ENCODE data around the gene RPF1.
"Not testable (repeated sequence)": the region's sequence is repeated elsewhere in the genome, so short reads cannot be mapped to it uniquely, and the experiment has no call there.

The RPF1 gene

DNA sequence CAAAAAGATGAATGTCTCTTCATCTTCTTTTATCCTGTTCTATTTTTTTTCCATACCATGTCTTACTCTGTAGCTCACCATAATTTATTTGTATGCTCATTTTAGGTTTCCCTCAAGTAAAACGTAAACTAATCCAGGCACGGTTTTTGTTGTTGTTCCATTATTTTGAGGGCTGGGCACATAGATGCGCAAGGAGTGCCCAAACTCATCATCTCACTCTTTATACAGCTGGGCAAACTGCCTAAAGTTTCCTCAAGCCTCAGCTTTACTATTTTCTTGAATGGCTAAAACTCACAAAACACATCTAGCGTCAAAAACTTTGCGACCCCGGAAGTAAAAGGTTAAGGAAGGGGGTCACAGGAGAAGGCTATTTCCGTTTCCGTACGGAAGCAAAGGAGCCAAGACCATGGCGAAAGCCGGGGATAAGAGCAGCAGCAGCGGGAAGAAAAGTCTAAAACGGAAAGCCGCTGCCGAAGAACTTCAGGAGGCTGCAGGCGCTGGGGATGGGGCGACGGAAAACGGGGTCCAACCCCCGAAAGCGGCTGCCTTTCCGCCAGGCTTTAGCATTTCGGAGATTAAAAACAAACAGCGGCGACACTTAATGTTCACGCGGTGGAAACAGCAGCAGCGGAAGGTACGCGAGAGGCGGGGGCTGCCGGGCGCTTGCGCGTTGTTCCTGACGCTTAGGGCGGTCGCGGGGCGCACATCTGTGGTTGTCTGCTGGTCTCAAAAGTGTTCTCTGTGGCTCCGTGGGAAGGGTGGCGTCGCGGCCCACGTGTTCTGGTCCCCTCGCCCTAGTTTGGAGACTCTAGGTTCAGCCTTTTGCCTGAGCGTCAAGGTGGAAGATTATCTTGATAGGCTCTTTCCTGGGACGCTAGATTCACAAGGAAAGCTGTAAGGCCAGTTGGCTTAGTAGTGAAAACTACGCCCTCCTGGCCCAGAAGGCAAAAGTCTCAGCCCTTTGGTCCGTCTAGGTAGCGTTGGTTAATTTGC, at the start of gene RPF1:
RPF1 (plus strand) TSS at position 391 of the 993 bp plus-strand sequence; CDS start at position 407, 16 bp downstream.
- DNase-seq: peak; percentile 60 to 62

GRCh38 chr1:84430546-84430945, 48.5 kb upstream of the RPF1 start:
- DNase-seq: no peak

GRCh38 chr1:84433258-84434080, 45.6 kb upstream of the RPF1 start:
- DNase-seq: peak in 1 of 2 donors; percentile 35

- DNase-seq: no peak
Measured at GRCh38 chr1:84434081-84434769, 44.8 kb upstream of the RPF1 start.

DNA sequence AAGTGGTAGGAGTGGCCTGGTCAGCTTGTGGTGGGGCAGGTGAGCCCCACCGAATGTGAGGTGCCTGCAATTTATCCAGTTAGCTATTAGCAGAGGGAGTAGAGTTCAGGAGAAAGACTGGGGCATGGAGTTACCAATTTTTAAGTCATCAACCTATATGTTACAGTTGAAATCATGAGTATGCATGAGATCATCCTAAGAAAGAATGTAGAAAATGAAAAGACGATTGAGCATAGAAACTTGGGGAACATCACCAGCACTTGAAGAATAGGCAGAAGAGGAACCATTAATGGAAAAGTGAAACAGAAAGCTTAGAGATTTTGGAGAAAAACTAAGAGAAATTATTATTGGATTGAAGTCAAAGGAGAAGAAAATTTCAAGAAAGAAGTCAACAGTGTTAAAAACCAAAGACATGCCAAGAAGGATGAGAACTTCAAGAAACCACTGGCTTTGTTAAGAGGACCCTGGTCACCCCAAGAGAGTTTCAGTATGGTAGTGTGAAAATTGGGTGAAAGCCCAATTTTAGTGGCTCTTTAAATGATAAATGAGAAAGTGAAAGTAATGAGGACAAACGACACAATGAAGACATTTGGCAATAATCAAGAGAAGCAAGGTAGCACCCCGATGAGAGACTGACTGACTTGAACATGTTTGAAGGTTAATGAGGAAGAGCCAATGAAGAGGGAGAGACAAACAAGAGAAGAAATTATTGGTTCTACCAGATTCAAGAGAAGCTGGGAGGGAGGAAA, 44.1 kb upstream of the RPF1 start:
- DNase-seq: no peak

GRCh38 chr1:84436876-84437655, 42.0 kb upstream of the RPF1 start:
- no peak for DNase-seq

GRCh38 chr1:84442256-84442655, 36.8 kb upstream of the RPF1 start:
- no peak for DNase-seq

DNA sequence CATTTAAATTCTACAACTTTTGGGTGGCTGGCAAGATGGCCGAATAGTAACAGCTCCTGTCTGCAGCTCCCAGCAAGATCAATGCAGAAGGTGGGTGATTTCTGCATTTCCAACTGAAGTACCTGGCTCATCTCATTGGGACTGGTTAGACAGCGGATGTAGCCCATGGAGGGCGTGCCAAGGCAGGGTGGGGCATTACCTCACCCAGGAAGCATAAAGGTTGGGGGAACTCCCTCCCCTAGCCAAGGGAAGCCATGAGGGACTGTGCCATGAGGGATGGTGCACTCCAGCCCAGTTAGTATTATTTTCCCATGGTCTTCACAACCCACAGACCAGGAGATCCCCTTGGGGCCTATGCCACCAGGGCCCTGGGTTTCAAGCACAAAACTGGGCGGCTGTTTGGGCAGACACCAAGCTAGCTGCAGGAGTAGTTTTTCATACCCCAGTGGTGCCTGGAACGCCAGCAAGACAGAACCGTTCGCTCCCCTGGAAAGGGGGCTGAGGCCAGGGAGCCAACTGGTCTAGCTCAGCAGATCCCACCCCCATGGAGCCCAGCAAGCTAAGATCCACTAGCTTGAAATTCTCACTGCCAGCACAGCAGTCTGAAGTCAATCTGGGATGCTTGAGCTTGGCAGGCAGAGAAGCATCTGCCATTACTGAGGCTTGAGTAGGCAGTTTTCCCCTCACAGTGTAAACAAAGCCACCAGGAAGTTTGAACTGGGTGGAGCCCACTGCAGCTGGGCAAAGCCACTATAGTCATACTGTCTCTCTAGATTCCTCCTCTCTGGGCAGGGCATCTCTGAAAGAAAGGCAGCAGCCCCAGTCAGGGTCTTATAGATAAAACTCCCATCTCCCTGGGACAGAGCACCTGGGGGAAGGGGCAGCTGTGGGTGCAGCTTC, 36.1 kb upstream of the RPF1 start:
- DNase-seq: peak in 1 of 2 donors; percentile 9

- not testable (repeated sequence) for DNase-seq
Measured at GRCh38 chr1:84448704-84449103, 30.4 kb upstream of the RPF1 start.

GRCh38 chr1:84450910-84451309, 28.2 kb upstream of the RPF1 start:
- DNase-seq: no peak

DNA sequence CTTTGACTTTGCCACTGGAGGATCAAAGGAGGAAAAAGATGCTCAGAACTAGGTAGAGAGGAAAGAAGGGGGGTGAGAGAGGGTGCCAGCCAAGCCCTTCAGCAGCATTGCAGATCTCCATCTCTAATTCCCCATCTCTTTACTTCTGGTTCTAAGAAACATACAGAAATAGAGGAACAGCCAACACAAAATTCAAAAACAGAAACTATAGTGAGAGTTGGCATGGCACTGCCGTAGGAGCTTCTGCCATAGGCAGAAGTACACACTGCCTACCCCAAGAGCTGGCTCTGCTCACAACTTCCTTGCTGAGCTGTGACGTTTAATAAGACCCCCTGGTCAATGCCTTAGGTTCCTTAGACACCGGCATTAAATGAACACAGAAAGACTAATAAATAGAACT, 26.6 kb upstream of the RPF1 start:
- DNase-seq: no peak

- no peak for DNase-seq
Measured at GRCh38 chr1:84462118-84462517, 16.9 kb upstream of the RPF1 start.

- DNase-seq: no peak
Measured at GRCh38 chr1:84467298-84467697, 11.8 kb upstream of the RPF1 start.

GRCh38 chr1:84476225-84476624, 2.8 kb upstream of the RPF1 start:
- no peak for DNase-seq

DNA sequence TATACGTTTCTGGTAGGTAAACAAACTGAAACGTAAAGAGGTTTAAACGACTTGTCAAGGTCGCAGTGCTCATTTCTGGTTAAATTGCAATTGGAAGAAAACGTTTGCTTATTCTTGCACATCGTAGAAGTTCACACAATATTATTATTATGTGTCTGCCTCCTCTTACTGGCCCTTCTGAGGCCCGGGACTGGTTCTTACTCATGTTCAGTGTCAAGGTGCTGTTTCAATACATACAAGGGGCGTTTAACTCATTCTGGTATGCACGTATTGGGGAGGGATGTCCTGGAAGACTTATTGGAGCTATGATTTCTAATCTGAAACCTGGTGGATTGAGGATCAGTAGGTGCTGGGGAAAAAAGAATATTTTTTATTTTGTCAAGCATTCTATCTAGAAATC, 932 bp downstream of the RPF1 start:
- DNase-seq: peak in 1 of 2 donors; percentile 7

- no peak for DNase-seq
Measured at GRCh38 chr1:84480650-84481049, 1.6 kb downstream of the RPF1 start.

- DNase-seq: no peak
Measured at GRCh38 chr1:84481317-84481716, 2.3 kb downstream of the RPF1 start.

DNA sequence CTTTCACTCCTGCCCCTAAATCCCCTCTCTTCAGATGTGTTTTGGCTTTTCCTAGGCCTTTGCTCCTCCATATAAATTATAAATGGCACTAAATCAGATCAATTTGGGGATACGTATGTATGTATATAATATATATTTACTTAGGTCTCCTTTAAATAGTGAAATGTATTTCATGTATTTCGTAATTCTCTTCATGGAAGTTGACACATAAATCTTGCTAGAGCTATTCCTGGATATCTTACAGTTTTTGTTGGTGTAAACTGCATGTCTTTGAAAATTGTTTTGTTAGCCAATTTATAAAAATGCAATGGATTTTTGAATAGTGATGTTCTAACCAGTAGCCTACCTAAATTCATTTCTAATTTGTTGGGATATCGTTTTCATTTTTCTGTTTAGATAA, 9.0 kb downstream of the RPF1 start:
- DNase-seq: no peak

DNA sequence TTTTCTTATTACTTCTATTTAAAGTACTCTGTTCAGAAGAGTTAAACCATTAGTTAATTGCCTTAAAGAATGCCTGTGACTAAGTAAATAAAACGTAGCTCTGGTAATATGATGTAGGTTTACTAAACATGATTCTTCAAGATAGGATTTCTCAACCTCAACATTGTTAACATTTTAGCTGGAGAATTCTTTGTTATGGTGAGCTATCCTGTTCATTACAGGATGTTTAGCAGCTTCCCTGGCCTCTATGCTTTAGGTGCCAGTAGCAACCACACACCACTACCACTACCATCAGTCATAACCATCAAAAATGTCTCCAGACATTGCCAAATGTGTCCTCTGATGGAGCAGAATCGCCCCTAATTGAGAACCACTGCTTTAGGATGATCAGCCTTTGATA, 10.7 kb downstream of the RPF1 start:
- no peak for DNase-seq

DNA sequence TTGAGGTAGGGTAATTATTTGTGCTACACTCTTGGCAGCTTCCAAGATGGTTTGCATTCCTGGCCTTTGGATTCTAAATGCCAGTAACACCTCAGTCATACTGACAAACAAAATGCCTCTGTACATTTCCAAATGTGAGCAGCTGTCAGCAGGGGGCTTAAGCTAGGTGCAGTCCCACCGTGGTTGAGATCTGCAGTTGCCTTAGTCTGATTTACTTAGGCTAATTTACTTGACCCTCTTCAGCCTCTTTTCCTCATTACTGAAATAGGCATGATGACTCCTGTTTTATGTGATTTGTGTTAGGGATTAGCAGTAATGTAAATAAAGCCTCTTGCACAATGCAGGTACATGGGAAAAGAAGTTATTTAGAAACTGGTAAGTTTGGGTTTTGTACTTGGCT, 13.7 kb downstream of the RPF1 start:
- DNase-seq: no peak

All from stimulated activated CD4-positive, alpha-beta T cell treated with anti-CD3 and anti-CD28 coated beads, Interleukin-2, amount 100 ng/mL, for 48 hours (primary cell).